Mammary epithelial cell (primary cell): Measurements from ENCODE around the gene GPA33.

Experiments used
- CTCF ChIP-seq, 2 donors: IDR thresholded peaks in 1 of 2; conservative IDR thresholded peaks in 1 of 2; 2 replicates each; pipeline ENCODE4 v1.5.1; 2011 to 2012; ENCODE audit warnings: inconsistent platforms in 2 of 2, low read length in 2 of 2, mild to moderate bottlenecking in 2 of 2, control low read depth in 1 of 2, low read depth in 1 of 2; ENCODE audit not compliant: insufficient read depth in 1 of 2; ENCODE audit errors: extremely low read depth in 1 of 2
- EZH2 ChIP-seq: IDR thresholded peaks from 2 replicates; pipeline ENCODE4 v1.6.1; 2012; ENCODE audit warnings: low read length, inconsistent platforms, borderline replicate concordance

- no peak for TF ChIP-seq CTCF (conservative IDR thresholded peaks at IDR 0.05 in 1 of 2, IDR thresholded peaks at IDR 0.05 in 1 of 2; ENCODE audit: extremely low read depth in 1 of 2, insufficient read depth in 1 of 2, low read depth in 1 of 2, low read length in 2 of 2)
- no peak for TF ChIP-seq EZH2
Measured at GRCh38 chr1:167033646-167034045, 56.5 kb downstream of the GPA33 start.
